IMR-90 (cell line): Measurements from ENCODE around the gene SEC61B.

Experiments used
- BHLHE40 ChIP-seq: fragments of 150-350 bp; IDR thresholded peaks from 2 replicates; pipeline ENCODE4 v1.6.1; 2016; ENCODE audit warnings: mild to moderate bottlenecking, low read depth, low read length
- CTCF ChIP-seq: conservative IDR thresholded peaks from 2 replicates; pipeline ENCODE4 v1.5.1; 2012; ENCODE audit warnings: mild to moderate bottlenecking, low read depth, low read length, improper control_type of control experiment
- POLR2A ChIP-seq: IDR thresholded peaks from 2 replicates; pipeline ENCODE4 v1.6.1; 2012; ENCODE audit warnings: mild to moderate bottlenecking, low read depth, low read length
- RFX5 ChIP-seq: IDR thresholded peaks from 2 replicates; pipeline ENCODE4 v1.8.0; 2012; ENCODE audit warnings: low read depth, mild to moderate bottlenecking, low read length, moderate library complexity
- SMC3 ChIP-seq: fragments of 150-350 bp; IDR thresholded peaks from 2 replicates; pipeline ENCODE4 v1.6.1; 2016; ENCODE audit warnings: low read depth, mild to moderate bottlenecking, antibody characterized with exemption, low read length, moderate library complexity
- TF ChIP-seq, protein P1 (sequence below): fragments of 150-350 bp; IDR thresholded peaks from 2 replicates; pipeline ENCODE4 v1.6.1; 2016; ENCODE audit warnings: low read depth, mild to moderate bottlenecking, low read length, moderate library complexity, borderline replicate concordance

GRCh38 chr9:99257723-99258389 is 35.8 kb downstream of the SEC61B start:
- TF ChIP-seq CTCF (no peak), BHLHE40 (no peak), POLR2A (no peak), RFX5 (no peak), SMC3 (no peak)
- TF ChIP-seq, protein P1, sequence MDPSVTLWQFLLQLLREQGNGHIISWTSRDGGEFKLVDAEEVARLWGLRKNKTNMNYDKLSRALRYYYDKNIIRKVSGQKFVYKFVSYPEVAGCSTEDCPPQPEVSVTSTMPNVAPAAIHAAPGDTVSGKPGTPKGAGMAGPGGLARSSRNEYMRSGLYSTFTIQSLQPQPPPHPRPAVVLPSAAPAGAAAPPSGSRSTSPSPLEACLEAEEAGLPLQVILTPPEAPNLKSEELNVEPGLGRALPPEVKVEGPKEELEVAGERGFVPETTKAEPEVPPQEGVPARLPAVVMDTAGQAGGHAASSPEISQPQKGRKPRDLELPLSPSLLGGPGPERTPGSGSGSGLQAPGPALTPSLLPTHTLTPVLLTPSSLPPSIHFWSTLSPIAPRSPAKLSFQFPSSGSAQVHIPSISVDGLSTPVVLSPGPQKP = no peak
